Hepatocyte (in vitro differentiated cells): ENCODE data around the gene ZNF512.

ENCODE experiments used
- CTCF ChIP-seq: fragments of 200-600 bp; sonication (generic); IDR thresholded peaks from 2 replicates; pipeline ENCODE4 v1.5.1; 2016; ENCODE audit warnings: antibody characterized with exemption, mild to moderate bottlenecking; ENCODE audit not compliant: poor library complexity
- EZH2 ChIP-seq: fragments of 200-600 bp; sonication (generic); IDR thresholded peaks from 2 replicates; pipeline ENCODE4 v1.6.1; 2016; ENCODE audit warnings: antibody characterized with exemption, mild to moderate bottlenecking, borderline replicate concordance

- no peak for TF ChIP-seq CTCF
- TF ChIP-seq EZH2: no peak
Observed at GRCh38 chr2:27647289-27647688, 64.4 kb downstream of the ZNF512 start.
